HG03025 (cell line): ENCODE results near the gene GNL1.

Experiments
- ATAC-seq: cut with Tn5 transposase; IDR thresholded peaks from one replicate; pipeline ENCODE4 v1.9.1; 2021; ENCODE audit warnings: mild to moderate bottlenecking, moderate library complexity; ENCODE audit not compliant: unreplicated experiment, low FRiP score

The GNL1 gene

DNA sequence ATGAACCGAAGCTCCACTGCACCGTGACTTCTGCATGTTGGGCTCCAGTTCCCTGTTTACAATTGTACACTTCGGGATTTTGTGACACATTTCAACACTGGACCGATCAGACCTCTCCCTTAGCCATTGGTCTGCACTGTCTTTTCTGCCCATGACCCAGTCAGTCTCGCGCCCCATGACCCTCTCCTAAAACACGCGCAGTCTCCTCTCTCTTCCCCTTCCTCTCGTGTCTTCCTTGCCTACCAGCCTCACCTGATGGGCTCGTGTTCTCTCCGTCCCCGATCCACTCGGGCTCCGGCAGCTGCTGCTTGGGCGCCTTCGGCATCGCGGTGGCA is 14.4 kb upstream of the GNL1 start:
- peak; percentile 12 for ATAC-seq

DNA sequence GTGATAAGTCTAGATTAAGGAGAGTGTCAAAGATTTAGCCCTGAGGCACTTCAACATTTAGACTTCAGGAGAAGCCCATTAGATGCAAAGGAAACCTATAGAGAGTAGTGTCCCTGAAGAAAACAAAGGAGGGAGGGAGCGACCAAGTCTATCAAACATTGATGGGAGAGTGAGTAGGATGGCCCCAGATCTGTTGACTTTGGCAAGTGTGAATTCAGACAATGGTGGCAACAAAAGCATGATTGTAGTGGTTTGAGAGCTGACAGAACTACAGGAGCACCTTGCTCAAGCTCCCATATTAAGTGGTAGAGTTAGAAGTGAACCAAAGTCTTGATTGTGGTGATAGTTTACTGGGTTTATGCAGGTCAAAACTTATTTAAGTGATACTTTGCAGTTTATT is 14.0 kb upstream of the GNL1 start:
- ATAC-seq: no peak

- no peak for ATAC-seq
Observed at GRCh38 chr6:30568245-30568644, 12.0 kb upstream of the GNL1 start.

GRCh38 chr6:30565772-30566171 is 9.5 kb upstream of the GNL1 start:
- no peak for ATAC-seq

DNA sequence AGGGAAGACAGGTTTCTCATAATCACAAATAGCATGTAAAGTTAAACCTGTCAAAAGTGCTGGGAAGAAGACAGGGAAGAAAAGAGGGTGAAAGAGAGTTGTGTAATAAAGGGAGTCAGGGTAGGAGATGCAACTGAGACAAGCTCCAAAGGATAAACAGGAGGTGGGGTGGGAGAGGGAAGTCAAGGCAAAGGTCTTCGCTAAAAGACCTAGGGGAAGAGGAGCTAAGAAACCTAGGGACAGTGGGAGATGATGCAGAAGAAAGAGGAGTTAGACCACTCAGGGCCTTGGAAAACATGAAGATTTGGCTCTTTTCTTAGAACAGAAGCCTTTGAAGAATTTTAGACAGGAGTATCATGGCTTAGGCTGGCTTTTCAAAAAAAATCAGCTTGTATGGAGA is 7.8 kb upstream of the GNL1 start:
- no peak for ATAC-seq

DNA sequence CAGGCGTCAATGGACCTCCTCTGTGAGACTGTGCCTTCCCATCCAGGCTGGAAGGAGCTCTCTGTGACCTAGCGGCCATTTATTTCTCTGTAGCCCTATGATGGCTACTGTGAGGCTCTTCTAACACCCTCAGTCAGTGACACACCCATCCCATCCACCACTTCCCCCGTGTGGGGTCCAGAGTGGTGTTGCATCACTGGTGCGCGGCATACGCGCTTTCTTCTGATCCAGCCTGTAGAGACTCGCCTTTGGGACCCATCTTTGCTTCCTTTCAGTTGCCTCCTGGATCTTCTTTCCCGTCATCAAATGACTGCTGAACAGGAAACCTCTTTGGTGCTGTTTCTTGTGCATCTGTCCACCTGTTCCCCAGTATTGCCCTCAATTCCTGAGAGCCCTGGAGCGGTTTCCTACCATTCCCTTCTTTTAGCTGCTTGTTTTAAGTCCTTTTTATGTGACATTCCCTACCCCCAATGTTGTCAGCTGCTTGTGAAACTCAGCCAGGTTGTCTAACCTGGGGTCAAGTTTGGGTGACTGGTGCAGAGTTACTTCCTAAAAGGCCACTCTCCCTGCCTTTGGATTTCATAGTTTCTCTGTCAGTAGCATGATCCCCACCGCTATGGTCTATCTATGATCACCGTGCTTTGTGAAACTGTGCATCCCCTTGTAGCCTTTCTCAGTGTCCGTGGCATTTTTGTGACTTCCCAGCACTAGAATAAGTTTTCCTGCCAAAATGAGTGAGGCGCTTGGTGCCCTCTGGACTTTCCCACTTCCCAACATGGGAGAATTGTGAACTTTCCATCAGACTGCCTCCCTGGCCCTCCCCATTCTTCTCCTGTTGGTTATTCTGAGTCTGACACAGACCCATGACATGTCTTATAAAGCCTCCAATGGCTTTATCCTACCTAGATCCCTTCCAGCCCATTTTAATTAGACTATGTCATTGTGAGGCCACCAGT is 6.5 kb upstream of the GNL1 start:
- no peak for ATAC-seq

DNA sequence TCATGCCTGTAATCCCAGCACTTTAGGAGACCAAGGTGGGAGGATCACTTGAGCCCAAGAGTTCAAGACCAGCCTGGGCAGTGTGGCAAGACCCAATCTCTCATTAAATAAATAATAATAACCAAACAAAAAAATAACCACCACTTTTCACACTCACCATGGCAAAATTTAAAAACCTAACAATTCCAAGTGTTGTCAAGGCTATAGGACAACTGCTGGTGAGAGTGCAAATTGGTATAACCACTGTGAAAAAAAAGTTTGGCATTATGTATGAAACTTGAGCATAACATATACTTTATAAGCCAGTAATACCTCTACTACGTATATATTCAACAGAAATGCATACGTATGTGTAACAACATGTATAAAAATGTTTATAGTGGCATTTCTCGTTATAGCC is 4.6 kb upstream of the GNL1 start:
- ATAC-seq: no peak

DNA sequence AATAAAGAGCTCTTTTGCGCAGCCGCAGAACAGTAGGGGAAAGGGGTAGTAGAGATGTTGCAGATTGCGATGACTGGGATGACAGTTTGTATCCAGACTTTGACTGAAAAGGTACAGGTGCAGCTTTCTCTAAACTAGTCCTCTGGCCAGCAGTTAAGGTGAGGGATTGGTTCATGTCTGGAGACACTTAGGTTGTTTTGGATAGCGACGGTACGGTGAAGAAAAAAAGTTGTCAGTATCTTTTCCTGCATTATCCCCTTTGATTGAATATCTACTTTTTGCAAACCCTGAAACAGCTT is 1.3 kb upstream of the GNL1 start:
- no peak for ATAC-seq

- ATAC-seq: peak; percentile 42
Observed at GRCh38 chr6:30556906-30557682, 805 bp upstream of the GNL1 start, which contains the start of gene PRR3. PRR3 (plus strand) TSS chr6:30557295; CDS start chr6:30557345, 50 bp downstream.

- peak; percentile 5 for ATAC-seq
Observed at GRCh38 chr6:30555816-30556065, 548 bp downstream of the GNL1 start.

DNA sequence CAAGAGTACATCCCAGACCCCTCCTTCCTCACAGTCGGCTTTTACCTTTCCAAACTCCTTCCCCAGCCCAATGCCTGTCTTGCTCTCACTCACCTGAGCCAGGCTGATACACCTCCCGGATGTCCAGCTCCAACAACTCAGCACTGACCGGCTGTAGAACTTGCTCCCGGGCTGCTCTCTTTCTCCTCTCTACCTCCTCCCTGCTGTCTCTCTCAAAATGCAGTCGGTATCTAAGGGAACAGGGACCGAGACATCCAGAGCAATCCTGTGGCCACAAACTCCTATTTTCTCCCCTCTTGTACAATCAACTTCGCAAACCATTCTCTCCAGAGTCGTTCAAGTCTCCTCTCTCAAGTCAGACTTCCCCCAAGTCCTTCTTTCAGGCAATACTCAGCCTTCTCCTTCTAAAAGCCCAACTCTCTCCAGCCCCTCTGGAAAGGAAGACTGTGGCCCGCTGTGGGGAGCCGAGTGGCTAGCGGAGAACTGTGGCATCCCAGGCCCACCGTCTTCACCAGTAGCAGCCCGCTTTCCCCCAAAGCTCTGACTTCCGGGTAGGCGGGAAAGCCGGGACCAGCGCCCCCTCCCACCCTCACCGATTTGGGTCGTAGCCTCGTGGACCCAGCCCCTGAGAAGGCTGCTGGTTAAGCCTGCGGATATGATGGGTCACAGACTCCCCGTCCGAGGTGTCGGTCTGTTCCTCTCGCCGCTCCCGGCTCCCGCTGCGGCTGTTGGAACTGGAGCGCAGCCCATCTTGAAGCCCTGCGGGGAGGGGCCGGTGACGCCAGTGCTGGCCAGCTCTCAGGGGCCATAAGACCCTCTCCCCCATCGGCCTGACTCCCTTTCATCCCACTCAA is 1.1 kb downstream of the GNL1 start:
- no peak for ATAC-seq

- no peak for ATAC-seq
Observed at GRCh38 chr6:30554404-30554803, 1.9 kb downstream of the GNL1 start.

DNA sequence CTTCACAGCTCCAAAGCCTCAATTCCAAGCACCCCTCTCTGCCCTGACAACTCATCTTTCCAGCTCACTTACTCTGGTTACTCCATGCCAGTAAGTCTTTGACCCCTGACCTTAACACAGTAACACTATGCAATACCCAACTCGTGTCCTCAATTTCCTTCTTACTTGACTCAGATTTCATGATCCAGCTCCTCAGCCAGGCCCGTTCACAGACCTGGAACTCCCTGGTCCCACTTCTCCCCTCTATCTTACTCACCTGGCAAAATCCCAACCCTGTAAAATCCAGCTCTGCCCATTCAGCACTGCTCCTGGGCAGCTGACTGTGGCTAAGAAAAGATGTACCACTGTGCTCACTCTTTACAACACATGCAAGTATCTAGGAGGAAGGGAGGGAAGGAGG is 7.9 kb downstream of the GNL1 start:
- no peak for ATAC-seq

GRCh38 chr6:30547454-30547853 is 8.8 kb downstream of the GNL1 start:
- no peak for ATAC-seq

DNA sequence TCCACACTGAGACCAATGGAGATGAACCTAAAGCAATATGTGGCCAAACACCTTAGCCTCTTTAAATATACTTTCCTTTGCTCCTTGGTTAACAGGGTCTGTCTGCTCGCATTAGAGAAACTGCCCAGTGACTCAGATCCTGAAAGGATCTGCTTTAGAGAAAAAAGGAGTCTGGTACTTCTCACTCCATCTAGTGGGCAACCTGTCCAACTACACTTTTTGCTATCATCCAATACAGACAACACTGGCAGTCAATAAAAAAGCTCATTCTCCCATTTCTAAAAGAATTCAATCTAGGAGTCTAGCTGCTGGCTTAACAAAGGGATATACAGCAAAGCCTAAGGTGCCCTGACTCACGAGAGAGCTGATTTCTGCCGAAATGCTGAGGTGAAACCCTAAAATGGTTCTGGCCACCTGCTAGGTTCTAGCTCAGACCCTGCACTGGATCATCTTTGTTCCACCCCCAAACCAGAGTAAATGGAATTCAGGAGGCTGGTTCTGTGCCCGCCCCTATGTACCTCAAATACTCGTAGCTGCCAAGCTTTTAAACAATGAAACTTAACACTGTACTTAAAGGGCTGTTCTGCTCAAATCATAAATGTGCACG is 11.5 kb downstream of the GNL1 start:
- no peak for ATAC-seq

- ATAC-seq: no peak
Observed at GRCh38 chr6:30543821-30544220, 12.5 kb downstream of the GNL1 start.

- no peak for ATAC-seq
Observed at GRCh38 chr6:30542915-30543314, 13.4 kb downstream of the GNL1 start.

- no peak for ATAC-seq
Observed at GRCh38 chr6:30542404-30542725, 13.9 kb downstream of the GNL1 start.

DNA sequence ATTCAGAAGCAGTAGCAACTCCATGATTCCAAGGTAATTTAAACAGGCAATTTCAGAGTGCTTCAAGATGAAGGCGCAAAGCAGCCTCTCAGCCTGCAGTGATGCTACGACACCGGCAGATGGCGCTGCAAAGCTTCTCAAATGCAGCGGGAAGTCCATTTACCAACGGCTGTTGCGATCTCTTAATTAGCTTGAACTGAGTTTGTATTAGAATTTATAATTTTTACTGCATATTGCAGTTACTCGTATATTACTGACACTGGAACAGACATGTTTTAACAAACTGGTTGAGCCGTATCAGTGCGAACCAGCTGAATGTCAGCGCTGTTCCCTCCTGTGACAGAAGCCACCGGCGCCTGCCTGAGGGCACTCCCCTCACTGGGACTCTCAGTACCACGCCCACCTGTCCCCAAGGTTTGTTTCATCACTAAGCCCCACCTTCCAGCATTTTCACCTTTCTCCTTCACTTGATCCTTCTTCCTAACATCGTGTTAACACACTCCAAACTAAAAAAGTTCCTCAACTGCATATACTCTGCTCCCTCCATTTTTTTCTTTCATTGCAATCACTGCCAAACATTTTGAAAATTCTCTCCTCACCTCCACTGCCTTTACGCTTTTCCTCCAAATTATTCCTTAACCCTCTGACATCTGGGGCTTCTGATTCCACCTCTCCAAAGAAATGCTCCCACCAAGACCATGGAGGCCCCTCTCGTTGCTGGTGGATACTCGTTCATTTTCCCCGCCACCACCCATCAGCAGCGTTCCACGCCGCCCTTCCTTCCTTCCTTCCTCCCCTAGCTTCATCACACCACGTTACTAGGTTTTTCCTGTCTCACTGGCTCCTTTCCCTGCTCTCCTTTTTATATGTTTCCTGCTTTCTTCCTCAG is 14.5 kb downstream of the GNL1 start:
- no peak for ATAC-seq

GRCh38 chr6:30537931-30538330 is 18.4 kb downstream of the GNL1 start:
- no peak for ATAC-seq
